Umbilical cord (tissue), 2 donors: ENCODE measurements around the gene GAREM1. TPM values are rescaled to one million over a fixed set of nuclear protein-coding genes. Genes with fewer than 3 reads are reported as not detected.
"Not testable (repeated sequence)": the region's sequence is repeated elsewhere in the genome, so short reads cannot be mapped to it uniquely, and the experiment has no call there.

ENCODE experiments used
- DNase-seq: peaks from one replicate; pipeline ENCODE4 v3.0.0-alpha.2; 2015; ENCODE audit warnings: low spot score
- total RNA-seq: library from RNA; depleted of rRNA; stranded (reverse); fragments of >200 nt; gene quantifications from one replicate; pipeline ENCODE4 v1.2.3, GENCODE V29; 2014; ENCODE audit warnings: low replicate concordance; ENCODE audit not compliant: insufficient read depth

The GAREM1 gene
- 5.1 TPM for total RNA-seq

- DNase-seq: peak; percentile 99
Measured at GRCh38 chr18:32470714-32471633, at the start of gene GAREM1. Gene GAREM1, minus strand, starts transcription at chr18:32470882. Its CDS starts 454 bp downstream, at chr18:32470428.

- no peak for DNase-seq
Measured at GRCh38 chr18:32511147-32511546, 40.5 kb upstream of the GAREM1 start.

GRCh38 chr18:32509111-32509510 is 38.4 kb upstream of the GAREM1 start:
- DNase-seq: no peak

- DNase-seq: no peak
Measured at GRCh38 chr18:32507093-32507492, 36.4 kb upstream of the GAREM1 start.

- DNase-seq: no peak
Measured at GRCh38 chr18:32502014-32502413, 31.3 kb upstream of the GAREM1 start.

- not testable (repeated sequence) for DNase-seq
Measured at GRCh38 chr18:32501242-32501641, 30.6 kb upstream of the GAREM1 start.

- no peak for DNase-seq
Measured at GRCh38 chr18:32483002-32483401, 12.3 kb upstream of the GAREM1 start.

- no peak for DNase-seq
Measured at GRCh38 chr18:32482117-32482516, 11.4 kb upstream of the GAREM1 start.

- no peak for DNase-seq
Measured at GRCh38 chr18:32480581-32480980, 9.9 kb upstream of the GAREM1 start.

- no peak for DNase-seq
Measured at GRCh38 chr18:32478807-32479206, 8.1 kb upstream of the GAREM1 start.

GRCh38 chr18:32478317-32478716 is 7.6 kb upstream of the GAREM1 start:
- no peak for DNase-seq

- no peak for DNase-seq
Measured at GRCh38 chr18:32476106-32476505, 5.4 kb upstream of the GAREM1 start.

GRCh38 chr18:32475069-32475468 is 4.4 kb upstream of the GAREM1 start:
- not testable (repeated sequence) for DNase-seq

GRCh38 chr18:32473325-32473724 is 2.6 kb upstream of the GAREM1 start:
- DNase-seq: no peak

GRCh38 chr18:32472841-32473240 is 2.2 kb upstream of the GAREM1 start:
- DNase-seq: no peak

GRCh38 chr18:32470460-32470713 is 295 bp downstream of the GAREM1 start:
- no peak for DNase-seq

- peak; percentile 37 for DNase-seq
Measured at GRCh38 chr18:32469691-32470459, 807 bp downstream of the GAREM1 start.

- DNase-seq: peak; percentile 45
Measured at GRCh38 chr18:32469190-32469651, 1.5 kb downstream of the GAREM1 start.

- DNase-seq: peak; percentile 2
Measured at GRCh38 chr18:32468147-32468845, 2.4 kb downstream of the GAREM1 start.

GRCh38 chr18:32461709-32462272 is 8.9 kb downstream of the GAREM1 start:
- no peak for DNase-seq

- DNase-seq: no peak
Measured at GRCh38 chr18:32460171-32460731, 10.4 kb downstream of the GAREM1 start.
